Measurements from ENCODE around the gene HDAC4.

Gene HDAC4

GRCh38 chr2:239208465-239209180 is 192.2 kb downstream of the HDAC4 start:
- no peaks in the 10 kb centered on the region for H3K27me3 ChIP-seq (ENCODE audit: insufficient read depth, low read length)
- peaks cover 47% of the 10 kb centered on the region for H3K4me1 ChIP-seq (ENCODE audit: insufficient read depth, low read length)
- no peak overlapping the region for H3K4me3 ChIP-seq (ENCODE audit: low read length)
- no peaks in the 10 kb centered on the region for H3K9me3 ChIP-seq (ENCODE audit: insufficient read depth, low read depth, low read length)
- no peaks in the 10 kb centered on the region for H3K36me3 ChIP-seq (ENCODE audit: insufficient read depth, low read length)
- no peak overlapping the region for H3K9ac ChIP-seq (ENCODE audit: low read depth, low read length)
- 94% methylated on average over 8 of the region's 11 CpGs for WGBS
- H3K27ac ChIP-seq (ENCODE audit: low read depth, low read length), result no peak overlapping the region

DNA sequence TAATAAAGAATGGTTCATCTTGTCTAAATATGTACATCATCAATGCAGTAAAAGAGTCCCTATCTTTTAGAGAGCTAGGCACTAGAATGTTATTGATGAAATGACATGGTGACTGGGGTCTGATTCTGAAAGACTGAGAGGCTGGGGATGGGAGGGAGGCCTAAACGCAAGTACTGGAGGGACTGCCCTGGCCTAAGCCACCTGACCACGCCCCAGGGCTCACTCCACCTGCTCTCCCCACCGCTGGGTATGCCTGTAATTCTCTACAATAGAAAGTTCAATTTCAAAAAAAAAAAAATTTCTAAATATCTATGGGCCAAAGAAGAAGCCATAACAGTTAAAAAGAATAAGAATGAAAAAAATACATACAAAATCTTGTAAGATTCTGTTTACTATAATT is 194.0 kb downstream of the HDAC4 start:
- H3K36me3 ChIP-seq (ENCODE audit: insufficient read depth, low read length), result no peaks in the 10 kb centered on the region
- peaks cover 36% of the 10 kb centered on the region for H3K4me1 ChIP-seq (ENCODE audit: insufficient read depth, low read length)
- no peak overlapping the region for H3K9ac ChIP-seq (ENCODE audit: low read depth, low read length)
- no peaks in the 10 kb centered on the region for H3K9me3 ChIP-seq (ENCODE audit: insufficient read depth, low read depth, low read length)
- H3K4me3 ChIP-seq (ENCODE audit: low read length), result no peak overlapping the region
- no peak overlapping the region for H3K27ac ChIP-seq (ENCODE audit: low read depth, low read length)
- WGBS, result 82% methylated on average over 3 of the region's 3 CpGs
- H3K27me3 ChIP-seq (ENCODE audit: insufficient read depth, low read length), result no peaks in the 10 kb centered on the region

- Histone ChIP-seq H3K27ac (ENCODE audit: low read depth, low read length) (no peak overlapping the region), H3K9ac (ENCODE audit: low read depth, low read length) (no peak overlapping the region), H3K4me1 (ENCODE audit: insufficient read depth, low read length) (peaks cover 33% of the 10 kb centered on the region), H3K27me3 (ENCODE audit: insufficient read depth, low read length) (no peaks in the 10 kb centered on the region), H3K36me3 (ENCODE audit: insufficient read depth, low read length) (no peaks in the 10 kb centered on the region), H3K4me3 (ENCODE audit: low read length) (no peak overlapping the region), H3K9me3 (ENCODE audit: insufficient read depth, low read depth, low read length) (no peaks in the 10 kb centered on the region)
- 92% methylated on average over 5 of the region's 5 CpGs for WGBS
Observed at GRCh38 chr2:239206042-239206441, 194.8 kb downstream of the HDAC4 start.

DNA sequence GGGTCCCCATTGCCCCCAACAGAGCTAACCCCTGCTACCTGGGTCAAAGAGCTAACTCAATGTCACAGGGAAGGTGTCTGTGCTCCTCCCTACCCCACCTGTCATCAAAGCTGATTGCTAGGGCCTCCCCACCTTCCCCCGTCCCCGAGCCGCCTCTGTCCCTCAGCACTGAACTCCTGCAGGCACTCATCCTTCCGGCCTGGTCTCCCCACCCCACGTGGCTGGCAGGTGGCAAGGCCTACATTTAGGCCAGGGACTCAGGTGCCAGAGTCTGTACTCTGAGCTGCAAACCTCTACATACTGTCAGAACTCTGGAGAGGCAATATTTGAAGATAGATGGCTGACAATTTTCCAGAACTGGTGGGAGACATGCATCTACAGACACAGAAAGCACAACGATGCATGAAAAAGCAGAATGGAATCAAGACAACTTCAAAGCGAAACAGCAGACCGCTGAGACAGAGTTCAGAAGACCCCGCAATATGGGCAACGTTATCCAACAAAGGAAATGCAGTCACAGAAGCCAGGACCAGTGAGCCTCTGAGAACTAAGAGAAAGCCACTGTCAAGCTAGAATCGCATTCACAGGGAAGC is 195.8 kb downstream of the HDAC4 start:
- 81% methylated on average over 11 of the region's 11 CpGs for whole genome bisulfite sequencing
- H3K4me3 ChIP-seq (ENCODE audit: low read length), result no peak overlapping the region
- H3K36me3 ChIP-seq (ENCODE audit: insufficient read depth, low read length), result no peaks in the 10 kb centered on the region
- H3K4me1 ChIP-seq (ENCODE audit: insufficient read depth, low read length), result peaks cover 23% of the 10 kb centered on the region
- H3K9ac ChIP-seq (ENCODE audit: low read depth, low read length), result no peak overlapping the region
- no peak overlapping the region for H3K27ac ChIP-seq (ENCODE audit: low read depth, low read length)
- no peaks in the 10 kb centered on the region for H3K27me3 ChIP-seq (ENCODE audit: insufficient read depth, low read length)
- H3K9me3 ChIP-seq (ENCODE audit: insufficient read depth, low read depth, low read length), result no peaks in the 10 kb centered on the region

- Histone ChIP-seq H3K9me3 (ENCODE audit: insufficient read depth, low read depth, low read length) (no peaks in the 10 kb centered on the region), H3K4me1 (ENCODE audit: insufficient read depth, low read length) (peaks cover 17% of the 10 kb centered on the region), H3K4me3 (ENCODE audit: low read length) (no peak overlapping the region), H3K9ac (ENCODE audit: low read depth, low read length) (no peak overlapping the region), H3K27ac (ENCODE audit: low read depth, low read length) (no peak overlapping the region), H3K27me3 (ENCODE audit: insufficient read depth, low read length) (no peaks in the 10 kb centered on the region), H3K36me3 (ENCODE audit: insufficient read depth, low read length) (no peaks in the 10 kb centered on the region)
- 95% methylated on average over 28 of the region's 28 CpGs for WGBS
Observed at GRCh38 chr2:239204136-239204875, 196.5 kb downstream of the HDAC4 start.

GRCh38 chr2:239203443-239204135 is 197.2 kb downstream of the HDAC4 start:
- WGBS, result 95% methylated on average over 14 of the region's 14 CpGs
- no peaks in the 10 kb centered on the region for H3K9me3 ChIP-seq (ENCODE audit: insufficient read depth, low read depth, low read length)
- peaks cover 11% of the 10 kb centered on the region for H3K4me1 ChIP-seq (ENCODE audit: insufficient read depth, low read length)
- no peaks in the 10 kb centered on the region for H3K27me3 ChIP-seq (ENCODE audit: insufficient read depth, low read length)
- no peak overlapping the region for H3K27ac ChIP-seq (ENCODE audit: low read depth, low read length)
- H3K36me3 ChIP-seq (ENCODE audit: insufficient read depth, low read length), result no peaks in the 10 kb centered on the region
- no peak overlapping the region for H3K4me3 ChIP-seq (ENCODE audit: low read length)
- no peak overlapping the region for H3K9ac ChIP-seq (ENCODE audit: low read depth, low read length)

DNA sequence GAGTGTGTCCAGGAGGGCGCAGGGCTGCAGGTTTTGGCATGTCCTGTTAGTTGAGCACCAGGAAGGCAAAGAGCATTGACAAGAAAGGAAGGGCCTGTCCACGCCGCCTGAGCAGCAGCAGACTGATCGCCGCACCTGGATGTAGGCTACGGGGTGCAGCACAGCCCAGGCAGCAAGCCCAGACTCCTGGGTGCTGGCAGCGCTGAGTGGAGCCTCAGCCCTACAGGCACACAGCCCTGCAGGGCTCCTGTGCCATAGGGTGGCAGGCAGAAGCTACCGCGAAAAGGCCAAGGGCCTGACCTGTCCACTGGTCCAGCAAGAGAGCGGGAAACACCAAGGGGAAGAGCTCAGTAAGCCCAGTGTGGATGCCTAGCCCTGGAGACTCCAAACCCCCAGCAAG is 198.0 kb downstream of the HDAC4 start:
- Histone ChIP-seq H3K27me3 (ENCODE audit: insufficient read depth, low read length) (no peaks in the 10 kb centered on the region), H3K36me3 (ENCODE audit: insufficient read depth, low read length) (peaks cover 6% of the 10 kb centered on the region), H3K9me3 (ENCODE audit: insufficient read depth, low read depth, low read length) (no peaks in the 10 kb centered on the region), H3K4me3 (ENCODE audit: low read length) (no peak overlapping the region), H3K4me1 (ENCODE audit: insufficient read depth, low read length) (peaks cover 6% of the 10 kb centered on the region), H3K27ac (ENCODE audit: low read depth, low read length) (no peak overlapping the region), H3K9ac (ENCODE audit: low read depth, low read length) (no peak overlapping the region)
- WGBS, result 89% methylated on average over 10 of the region's 10 CpGs

GRCh38 chr2:239202343-239202742 is 198.5 kb downstream of the HDAC4 start:
- peaks cover 6% of the 10 kb centered on the region for H3K36me3 ChIP-seq (ENCODE audit: insufficient read depth, low read length)
- H3K27me3 ChIP-seq (ENCODE audit: insufficient read depth, low read length), result no peaks in the 10 kb centered on the region
- no peak overlapping the region for H3K4me3 ChIP-seq (ENCODE audit: low read length)
- H3K9ac ChIP-seq (ENCODE audit: low read depth, low read length), result no peak overlapping the region
- 97% methylated on average over 12 of the region's 12 CpGs for WGBS
- no peaks in the 10 kb centered on the region for H3K9me3 ChIP-seq (ENCODE audit: insufficient read depth, low read depth, low read length)
- no peak overlapping the region for H3K27ac ChIP-seq (ENCODE audit: low read depth, low read length)
- H3K4me1 ChIP-seq (ENCODE audit: insufficient read depth, low read length), result peaks cover 3% of the 10 kb centered on the region

DNA sequence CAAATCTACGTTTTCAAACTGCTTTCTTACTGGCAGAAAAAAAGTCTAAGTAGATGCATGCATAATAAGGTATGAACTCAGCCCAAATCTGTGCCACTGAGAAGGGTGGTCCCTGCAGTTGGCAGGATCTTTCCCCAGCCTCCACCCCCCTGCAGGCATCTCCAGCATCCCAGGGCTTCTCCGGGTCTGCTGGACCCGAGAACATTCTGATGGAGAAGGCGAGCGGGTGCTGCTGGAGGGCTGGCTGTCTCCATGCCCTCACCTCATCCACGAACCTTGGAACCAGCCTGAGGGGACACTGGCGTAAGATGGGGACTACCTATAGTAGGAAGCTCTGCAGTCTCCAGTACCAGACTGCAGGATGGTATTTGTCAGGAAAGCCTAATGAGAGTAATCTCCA is 198.9 kb downstream of the HDAC4 start:
- Histone ChIP-seq H3K9me3 (ENCODE audit: insufficient read depth, low read depth, low read length) (no peaks in the 10 kb centered on the region), H3K27ac (ENCODE audit: low read depth, low read length) (no peak overlapping the region), H3K27me3 (ENCODE audit: insufficient read depth, low read length) (no peaks in the 10 kb centered on the region), H3K4me3 (ENCODE audit: low read length) (no peak overlapping the region), H3K4me1 (ENCODE audit: insufficient read depth, low read length) (peaks cover 3% of the 10 kb centered on the region), H3K9ac (ENCODE audit: low read depth, low read length) (no peak overlapping the region), H3K36me3 (ENCODE audit: insufficient read depth, low read length) (peaks cover 6% of the 10 kb centered on the region)
- WGBS, result 94% methylated on average over 7 of the region's 7 CpGs

- H3K27me3 ChIP-seq (ENCODE audit: insufficient read depth, low read length), result no peaks in the 10 kb centered on the region
- H3K9ac ChIP-seq (ENCODE audit: low read depth, low read length), result no peak overlapping the region
- H3K4me1 ChIP-seq (ENCODE audit: insufficient read depth, low read length), result peaks cover 3% of the 10 kb centered on the region
- H3K4me3 ChIP-seq (ENCODE audit: low read length), result no peak overlapping the region
- 64% methylated on average over 5 of the region's 6 CpGs for whole genome bisulfite sequencing
- no peaks in the 10 kb centered on the region for H3K9me3 ChIP-seq (ENCODE audit: insufficient read depth, low read depth, low read length)
- peaks cover 6% of the 10 kb centered on the region for H3K36me3 ChIP-seq (ENCODE audit: insufficient read depth, low read length)
- no peak overlapping the region for H3K27ac ChIP-seq (ENCODE audit: low read depth, low read length)
Observed at GRCh38 chr2:239201531-239201876, 199.3 kb downstream of the HDAC4 start.
